ENCODE measurements around the gene DNAH10. TPM values are rescaled to one million over a fixed set of nuclear protein-coding genes. Genes with fewer than 3 reads are reported as not detected.

The DNAH10 gene
- total RNA-seq, 1 experiment from 2014 or later, result 0.17 TPM

DNA sequence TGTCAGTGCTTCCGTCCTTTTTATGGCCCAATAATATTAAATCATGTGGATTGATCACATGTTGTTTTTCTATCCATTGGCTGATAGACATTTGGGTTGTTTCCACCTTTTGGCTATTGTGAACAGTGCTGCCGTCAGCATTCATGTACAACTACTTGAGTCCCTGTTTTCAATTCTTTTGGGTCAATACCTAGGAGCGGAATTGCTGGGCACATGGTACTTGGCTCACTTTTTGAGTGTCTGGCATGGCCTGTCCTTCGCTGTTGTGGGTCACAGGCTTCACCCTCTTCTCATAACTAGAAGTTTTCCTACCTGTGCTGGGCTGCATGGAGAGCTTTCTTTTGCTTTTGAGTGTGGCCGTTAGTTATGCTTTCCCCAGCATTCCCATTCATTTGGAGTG, 72.7 kb downstream of the DNAH10 start:
- no peak overlapping the region for H2BK12ac ChIP-seq (ENCODE audit: insufficient read length, low read depth, low read length)
- H3K14ac ChIP-seq (ENCODE audit: insufficient read depth, low read length), result no peak overlapping the region
- peaks cover 18 to 26% of the 10 kb centered on the region in 2 experiments; a peak in 4 of 5 replicates for H3K9me3 Mint-ChIP-seq
- no peak overlapping the region for H4K5ac ChIP-seq (ENCODE audit: insufficient read length, low read depth, low read length)
- H3K9ac ChIP-seq (ENCODE audit: extremely low read depth, insufficient read length, low read length), result no peak overlapping the region
- no peak overlapping the region for H2BK5ac ChIP-seq (ENCODE audit: insufficient read length, low read length)
- no peak overlapping the region for H3K4ac ChIP-seq (ENCODE audit: low read depth, low read length)
- no peaks in the 10 kb centered on the region for H3K4me1 ChIP-seq (ENCODE audit: insufficient read depth, low read length)
- H3K56ac ChIP-seq (ENCODE audit: insufficient read length, low read depth, low read length), result no peak overlapping the region
- no peaks in the 10 kb centered on the region for H3K9me3 ChIP-seq (ENCODE audit: control insufficient read depth, low read depth, low read length)
- H2BK120ac ChIP-seq (ENCODE audit: low read depth, low read length, poor library complexity, severe bottlenecking), result no peak overlapping the region
- H3K27ac ChIP-seq (ENCODE audit: insufficient read length, low read depth, low read length), result no peak overlapping the region
- no peaks in the 10 kb centered on the region for H3K36me3 Mint-ChIP-seq (ENCODE audit: insufficient read depth in 1 of 3, low read depth in 3 of 3)
- no peak overlapping the region for H3K4me3 Mint-ChIP-seq
- no peaks in the 10 kb centered on the region for H4K20me1 ChIP-seq (ENCODE audit: control insufficient read depth, insufficient read depth, insufficient read length)
- H3K18ac ChIP-seq (ENCODE audit: insufficient read length, low read depth, low read length), result no peak overlapping the region
- H4K8ac ChIP-seq (replicated peaks; ENCODE audit: insufficient read length, low read depth, low read length), result no peak overlapping the region
- no peak overlapping the region for H3K4me2 ChIP-seq (ENCODE audit: insufficient read depth, insufficient read length, low read length)
- TF ChIP-seq, protein P1, sequence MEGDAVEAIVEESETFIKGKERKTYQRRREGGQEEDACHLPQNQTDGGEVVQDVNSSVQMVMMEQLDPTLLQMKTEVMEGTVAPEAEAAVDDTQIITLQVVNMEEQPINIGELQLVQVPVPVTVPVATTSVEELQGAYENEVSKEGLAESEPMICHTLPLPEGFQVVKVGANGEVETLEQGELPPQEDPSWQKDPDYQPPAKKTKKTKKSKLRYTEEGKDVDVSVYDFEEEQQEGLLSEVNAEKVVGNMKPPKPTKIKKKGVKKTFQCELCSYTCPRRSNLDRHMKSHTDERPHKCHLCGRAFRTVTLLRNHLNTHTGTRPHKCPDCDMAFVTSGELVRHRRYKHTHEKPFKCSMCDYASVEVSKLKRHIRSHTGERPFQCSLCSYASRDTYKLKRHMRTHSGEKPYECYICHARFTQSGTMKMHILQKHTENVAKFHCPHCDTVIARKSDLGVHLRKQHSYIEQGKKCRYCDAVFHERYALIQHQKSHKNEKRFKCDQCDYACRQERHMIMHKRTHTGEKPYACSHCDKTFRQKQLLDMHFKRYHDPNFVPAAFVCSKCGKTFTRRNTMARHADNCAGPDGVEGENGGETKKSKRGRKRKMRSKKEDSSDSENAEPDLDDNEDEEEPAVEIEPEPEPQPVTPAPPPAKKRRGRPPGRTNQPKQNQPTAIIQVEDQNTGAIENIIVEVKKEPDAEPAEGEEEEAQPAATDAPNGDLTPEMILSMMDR (conservative IDR thresholded peaks at IDR 0.05), result no peak
- no peak overlapping the region for H4K91ac ChIP-seq (ENCODE audit: insufficient read length, low read depth, low read length)
- H3K27me3 ChIP-seq (ENCODE audit: insufficient read depth, low read length), result no peaks in the 10 kb centered on the region
- H3K4me1 Mint-ChIP-seq, result no peaks in the 10 kb centered on the region
- H3K23ac ChIP-seq (ENCODE audit: insufficient read length, low read depth, low read length), result no peak overlapping the region
- DNase-seq, result no peak
- no peak overlapping the region for H3T11ph ChIP-seq (ENCODE audit: low read length)
- no peak overlapping the region for H2AK5ac ChIP-seq (ENCODE audit: insufficient read length, low read length)
- WGBS (ENCODE audit: extremely low coverage, insufficient read length, low lambda C conversion rate), result no CpG with 5 or more reads among the region's 5 CpGs
- no peak overlapping the region for H2AFZ ChIP-seq (ENCODE audit: low read length)
- H3K79me2 ChIP-seq (ENCODE audit: insufficient read depth, low read length), result no peaks in the 10 kb centered on the region
- H3K27ac Mint-ChIP-seq, result no peak overlapping the region
- H2BK20ac ChIP-seq (ENCODE audit: low read depth, low read length, poor library complexity, severe bottlenecking), result no peak overlapping the region
- no peak overlapping the region for H2BK15ac ChIP-seq (ENCODE audit: low read depth, low read length)
- H3K27me3 Mint-ChIP-seq (ENCODE audit: low read depth), result peaks cover 33% of the 10 kb centered on the region
- H3K23me2 ChIP-seq (ENCODE audit: insufficient read length, low read depth, low read length, poor library complexity, severe bottlenecking), result no peaks in the 10 kb centered on the region
- H3K79me1 ChIP-seq (ENCODE audit: insufficient read depth, low read depth, low read length, poor library complexity, severe bottlenecking), result no peaks in the 10 kb centered on the region

Measured in H9 (cell line).